Omental fat pad (tissue), 4 donors: ENCODE data around the gene TTLL13. TPM values are rescaled to one million over a fixed set of nuclear protein-coding genes. Genes with fewer than 3 reads are reported as not detected.
A peak's percentile ranks its signal among the peaks of the same experiment; 100 is the strongest.
"Not testable (repeated sequence)": the region's sequence is repeated elsewhere in the genome, so short reads cannot be mapped to it uniquely, and the experiment has no call there.

Source experiments
- ATAC-seq: fragments of 150-250 bp; one replicate; pipeline ENCODE4 v1.9.1; 2016; ENCODE audit warnings: mild to moderate bottlenecking, moderate library complexity; ENCODE audit not compliant: low FRiP score
- DNase-seq: peaks from one replicate; pipeline ENCODE4 v3.0.0-alpha.2; 2019; ENCODE audit warnings: low spot score
- total RNA-seq, 4 donors: library from RNA; depleted of rRNA; stranded (reverse); fragments of >200 nt; gene quantifications; one replicate each; pipeline ENCODE4 v1.1.0, GENCODE V29; 2016
- TF ChIP-seq, protein P1 (sequence below), 3 donors: fragments of 450-650 bp; IDR thresholded peaks; one replicate each; pipeline ENCODE4 v1.5.1; 2016 to 2017; ENCODE audit warnings: antibody characterized with exemption in 3 of 3, mild to moderate bottlenecking in 3 of 3, moderate library complexity in 2 of 3

The TTLL13 gene
- total RNA-seq, 4 donors from 2014 or later, result not detected

DNA sequence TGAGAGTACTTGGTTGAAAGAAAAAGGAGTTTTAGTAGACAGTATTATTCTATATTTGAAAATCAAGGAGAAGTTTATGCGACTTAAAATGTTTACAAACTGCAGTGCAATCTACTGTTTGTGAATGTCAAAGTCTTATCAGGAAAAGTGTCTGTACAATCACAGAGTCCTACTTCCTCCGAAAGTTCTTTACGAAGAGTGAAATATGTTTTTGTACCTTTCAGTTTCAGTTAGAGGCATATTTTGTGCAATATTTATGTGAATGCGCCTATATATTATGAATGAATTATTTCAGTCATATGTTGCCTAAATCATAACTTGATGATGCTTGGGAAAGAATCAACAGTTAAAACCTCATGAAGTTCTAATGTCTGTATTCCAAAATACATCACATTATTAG lies 47.7 kb downstream of the TTLL13 start:
- TF ChIP-seq, protein P1, sequence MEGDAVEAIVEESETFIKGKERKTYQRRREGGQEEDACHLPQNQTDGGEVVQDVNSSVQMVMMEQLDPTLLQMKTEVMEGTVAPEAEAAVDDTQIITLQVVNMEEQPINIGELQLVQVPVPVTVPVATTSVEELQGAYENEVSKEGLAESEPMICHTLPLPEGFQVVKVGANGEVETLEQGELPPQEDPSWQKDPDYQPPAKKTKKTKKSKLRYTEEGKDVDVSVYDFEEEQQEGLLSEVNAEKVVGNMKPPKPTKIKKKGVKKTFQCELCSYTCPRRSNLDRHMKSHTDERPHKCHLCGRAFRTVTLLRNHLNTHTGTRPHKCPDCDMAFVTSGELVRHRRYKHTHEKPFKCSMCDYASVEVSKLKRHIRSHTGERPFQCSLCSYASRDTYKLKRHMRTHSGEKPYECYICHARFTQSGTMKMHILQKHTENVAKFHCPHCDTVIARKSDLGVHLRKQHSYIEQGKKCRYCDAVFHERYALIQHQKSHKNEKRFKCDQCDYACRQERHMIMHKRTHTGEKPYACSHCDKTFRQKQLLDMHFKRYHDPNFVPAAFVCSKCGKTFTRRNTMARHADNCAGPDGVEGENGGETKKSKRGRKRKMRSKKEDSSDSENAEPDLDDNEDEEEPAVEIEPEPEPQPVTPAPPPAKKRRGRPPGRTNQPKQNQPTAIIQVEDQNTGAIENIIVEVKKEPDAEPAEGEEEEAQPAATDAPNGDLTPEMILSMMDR (IDR thresholded peaks at IDR 0.05), result no peak
- ATAC-seq (no peak), DNase-seq (no peak)

DNA sequence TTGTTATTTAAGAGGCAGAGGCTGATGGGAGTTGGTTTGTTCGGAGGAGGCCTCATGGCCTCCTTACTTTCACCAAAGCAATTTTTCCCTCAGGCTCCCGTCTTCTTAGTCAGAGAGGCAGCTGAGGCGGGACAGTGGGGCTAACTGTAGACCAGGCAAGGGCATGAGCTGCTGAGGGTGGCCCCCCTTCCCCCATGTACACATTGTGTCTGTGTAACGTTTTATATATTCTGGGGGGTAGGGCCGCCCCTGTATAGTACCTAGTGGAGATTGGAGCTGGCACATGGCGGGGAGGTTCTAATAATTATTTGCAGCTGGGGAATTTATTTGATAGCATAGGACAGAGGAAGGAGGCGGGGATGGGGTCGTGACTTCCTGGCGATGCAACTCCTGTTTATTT lies 51.2 kb downstream of the TTLL13 start:
- TF ChIP-seq, protein P1 (IDR thresholded peaks at IDR 0.05), result no peak
- no peak for DNase-seq
- no peak for ATAC-seq

DNA sequence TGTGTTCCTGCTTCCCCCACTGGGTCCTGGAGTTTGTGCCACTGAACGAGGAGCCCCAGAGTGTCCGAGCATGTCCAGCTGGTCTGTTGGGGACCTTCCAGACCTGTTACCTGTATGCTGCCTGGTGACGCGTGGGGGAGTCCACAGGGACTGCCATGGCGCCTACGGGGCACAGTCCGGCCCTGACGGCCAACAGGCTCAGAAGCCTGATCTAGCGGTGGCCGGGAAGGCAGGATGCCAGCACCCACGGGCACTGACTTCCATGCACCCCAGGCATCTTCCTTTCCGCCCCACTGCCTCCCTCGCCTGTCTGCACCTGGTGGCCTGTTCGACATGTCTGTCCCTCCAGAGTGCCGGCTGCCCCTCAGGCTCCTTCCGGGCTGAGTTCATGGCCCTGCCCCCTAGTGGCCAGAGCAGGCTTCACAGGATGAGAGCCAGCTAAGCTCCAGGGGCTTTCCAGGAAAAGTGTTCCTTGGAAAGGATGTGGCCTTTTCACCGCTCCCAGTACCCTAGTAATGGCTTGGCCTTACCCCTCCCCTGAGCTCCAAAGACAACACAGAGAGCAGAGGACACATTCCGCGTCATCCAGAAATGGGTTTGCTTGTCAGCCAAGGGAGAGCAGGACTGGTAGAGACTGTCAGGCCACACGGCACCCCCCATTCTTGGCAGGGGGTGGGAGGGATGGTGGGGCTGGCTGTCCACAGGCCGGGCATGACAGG lies 51.8 kb downstream of the TTLL13 start:
- TF ChIP-seq, protein P1 (IDR thresholded peaks at IDR 0.05), result peak in 1 of 3 donors; percentile 38
- DNase-seq (no peak), ATAC-seq (no peak)

DNA sequence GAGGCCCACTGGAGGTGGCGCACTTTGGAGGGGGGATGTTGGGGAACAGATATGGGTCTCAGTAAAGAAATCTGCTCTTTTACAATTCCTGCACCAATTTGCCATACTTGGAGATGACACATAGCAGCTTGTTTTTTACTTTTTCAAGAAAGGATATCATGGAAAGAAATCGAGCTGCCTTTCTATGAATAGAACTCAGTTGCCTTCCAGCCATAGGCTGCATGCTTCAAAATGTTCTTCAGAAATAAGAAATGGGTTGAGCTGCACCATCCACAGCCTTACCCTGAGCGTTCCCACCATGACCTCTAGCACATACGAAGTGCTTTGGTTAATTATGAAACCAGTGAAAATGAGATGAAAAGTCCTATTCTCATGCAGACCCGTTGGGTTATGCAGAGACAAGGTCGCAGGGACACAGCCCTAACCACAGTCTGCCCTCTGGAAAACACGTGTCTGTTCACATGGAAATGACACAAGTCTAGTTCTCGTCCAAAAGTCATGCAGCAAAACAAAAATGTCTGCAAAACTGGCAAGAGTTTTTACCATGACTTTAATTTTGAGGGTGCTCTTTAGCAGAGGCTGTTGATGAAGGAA lies 52.4 kb downstream of the TTLL13 start:
- TF ChIP-seq, protein P1 (IDR thresholded peaks at IDR 0.05), result no peak

DNA sequence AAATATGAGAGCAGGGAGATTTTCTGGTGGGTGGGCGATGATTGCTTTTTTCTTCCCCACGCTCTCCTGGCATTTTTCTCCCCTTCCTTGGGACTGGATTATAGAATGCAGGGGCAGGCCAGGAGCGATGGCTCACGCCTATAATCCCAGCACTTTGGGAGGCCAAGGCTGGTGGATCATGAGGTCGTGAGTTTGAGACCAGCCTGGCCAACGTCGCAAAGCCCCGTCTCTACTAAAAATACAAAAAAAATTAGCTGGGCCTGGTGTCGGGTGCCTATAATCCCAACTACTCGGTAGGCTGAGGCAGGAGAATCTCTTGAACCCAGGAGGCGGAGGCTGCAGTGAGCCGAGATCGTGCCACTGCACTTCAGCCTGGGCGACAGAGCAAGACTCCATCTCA lies 56.0 kb downstream of the TTLL13 start:
- DNase-seq, ATAC-seq: not testable (repeated sequence)

More for the DNA sequence above, 52.4 kb downstream of the TTLL13 start:
- no peak for ATAC-seq
- no peak for DNase-seq

DNA sequence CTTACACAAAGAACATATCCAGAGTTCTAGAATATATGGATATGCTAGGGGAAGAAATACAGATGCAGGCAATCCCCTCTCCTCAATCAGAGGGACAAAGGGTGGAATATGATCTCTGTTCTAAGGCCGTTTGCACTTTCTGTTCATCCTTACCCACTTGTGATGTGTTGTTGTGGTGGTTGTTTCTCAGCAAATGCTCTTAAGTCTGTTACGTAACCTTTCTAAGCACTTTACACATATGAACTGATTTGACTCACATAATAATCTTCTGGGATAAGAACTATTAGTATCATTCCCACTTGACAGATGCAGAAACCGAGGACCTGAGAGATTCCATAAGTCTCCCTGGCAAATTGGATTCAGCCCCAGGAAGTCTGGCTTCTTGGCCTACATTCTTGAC lies 56.6 kb downstream of the TTLL13 start:
- TF ChIP-seq, protein P1 (IDR thresholded peaks at IDR 0.05), result no peak
- no peak for DNase-seq
- ATAC-seq, result no peak

DNA sequence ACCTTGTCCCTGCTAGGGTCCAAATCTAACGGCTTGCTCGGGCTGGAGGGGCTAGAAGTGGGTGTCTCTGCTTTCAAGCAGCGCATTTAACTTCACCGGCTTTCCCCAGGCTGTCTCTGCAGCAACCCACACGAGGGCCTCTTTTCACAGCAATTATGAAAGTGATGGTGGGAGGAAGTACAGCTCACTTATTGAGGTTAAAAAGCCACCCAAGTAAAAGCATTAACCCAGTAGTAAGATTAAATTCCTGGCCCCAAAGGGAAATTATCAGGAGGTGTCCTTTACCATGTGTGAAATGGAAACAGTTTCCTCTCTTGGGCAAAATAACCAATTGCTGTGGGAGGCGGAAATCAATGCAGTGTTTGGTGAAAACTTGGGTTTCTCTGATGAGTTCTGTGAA lies 57.2 kb downstream of the TTLL13 start:
- no peak for ATAC-seq

More for the DNA sequence above, 57.2 kb downstream of the TTLL13 start:
- TF ChIP-seq, protein P1 (IDR thresholded peaks at IDR 0.05), result no peak
- DNase-seq, result no peak
